SKM-1 (cell line): ENCODE data around the gene BRCC3.

ENCODE experiments used
- DNase-seq: peaks from one replicate; lab custom pipeline; 2025; ENCODE audit not compliant: unreplicated experiment; lab: John Stamatoyannopoulos, UW

BRCC3 gene

GRCh38 chrX:155056877-155057792 lies 14.2 kb upstream of the BRCC3 start:
- DNase-seq: no peak

- no peak for DNase-seq
Observed at GRCh38 chrX:155061760-155062159, 9.5 kb upstream of the BRCC3 start.

- no peak for DNase-seq
Observed at GRCh38 chrX:155065035-155065734, 6.1 kb upstream of the BRCC3 start.

- DNase-seq: no peak
Observed at GRCh38 chrX:155068165-155068564, 3.1 kb upstream of the BRCC3 start.

- no peak for DNase-seq
Observed at GRCh38 chrX:155069414-155069813, 1.9 kb upstream of the BRCC3 start.

GRCh38 chrX:155070038-155070437 lies 1.3 kb upstream of the BRCC3 start:
- DNase-seq: no peak

- DNase-seq: no peak
Observed at GRCh38 chrX:155070663-155070974, 689 bp upstream of the BRCC3 start.

GRCh38 chrX:155071694-155072280 lies 479 bp downstream of the BRCC3 start:
- DNase-seq: no peak

GRCh38 chrX:155086202-155086840 lies 15.0 kb downstream of the BRCC3 start:
- DNase-seq: no peak

GRCh38 chrX:155086961-155087735 lies 15.8 kb downstream of the BRCC3 start:
- DNase-seq: no peak

- no peak for DNase-seq
Observed at GRCh38 chrX:155094468-155095061, 23.3 kb downstream of the BRCC3 start.

GRCh38 chrX:155105919-155106318 lies 34.6 kb downstream of the BRCC3 start:
- no peak for DNase-seq

GRCh38 chrX:155108427-155108826 lies 37.1 kb downstream of the BRCC3 start:
- DNase-seq: no peak

GRCh38 chrX:155112171-155112570 lies 40.9 kb downstream of the BRCC3 start:
- DNase-seq: no peak

- no peak for DNase-seq
Observed at GRCh38 chrX:155113097-155113496, 41.8 kb downstream of the BRCC3 start.

- no peak for DNase-seq
Observed at GRCh38 chrX:155115174-155115819, 44.0 kb downstream of the BRCC3 start.

- no peak for DNase-seq
Observed at GRCh38 chrX:155127465-155127864, 56.2 kb downstream of the BRCC3 start.

- no peak for DNase-seq
Observed at GRCh38 chrX:155127940-155128339, 56.6 kb downstream of the BRCC3 start.

- DNase-seq: no peak
Observed at GRCh38 chrX:155132110-155132509, 60.8 kb downstream of the BRCC3 start.

- DNase-seq: no peak
Observed at GRCh38 chrX:155134255-155134654, 62.9 kb downstream of the BRCC3 start.
